K562 (cell line): ENCODE data around the gene CEP70. TPM values are rescaled to one million over a fixed set of nuclear protein-coding genes. Genes with fewer than 3 reads are reported as not detected.

Source experiments
- ATAC-seq: fragments of 200-7000 bp; cut with Tn5 transposase; 3 replicates; pipeline ENCODE4 v1.9.1; 2020; ENCODE audit warnings: moderate library complexity
- BruUV-seq: library from RNA; stranded (reverse); fragments of 400-500 nt; replicated peaks from 2 replicates; lab custom pipeline; 2021; lab: Mats Ljungman, UMichigan
- CTCF ChIA-PET: fragments of 300-600 bp; formaldehyde crosslinking; extraction: SDS; loops from one replicate; lab custom pipeline; 2021; ENCODE audit warnings: low intra/inter-chr PET ratio; lab: Yijun Ruan, JAX
- POLR2A ChIA-PET: fragments of 300-600, 350-650 bp; sonication (Branson Sonifier 250); formaldehyde crosslinking; extraction: SDS; loops from one replicate; lab custom pipeline; 2021; ENCODE audit warnings: antibody characterized with exemption, inconsistent platforms; lab: Yijun Ruan, JAX
- DNase-seq, 4 experiments: peaks; one replicate each; pipeline versions ENCODE4 v3.0.0 to v3.0.0-alpha.2; 2011 to 2018; ENCODE audit warnings: low spot score in 3 of 4, mixed read lengths in 3 of 4; ENCODE audit errors: extremely low read depth in 1 of 4
- FAIRE-seq: peaks from 2 replicates; lab custom pipeline; 2011; peaks lifted over from hg19 to GRCh38; lab: Jason Lieb, UNC
- H2AFZ ChIP-seq: 2 replicates; pipeline ENCODE4 v1.6.0; 2011; ENCODE audit warnings: low read depth, low read length, control low read depth, inconsistent platforms
- H3K27ac ChIP-seq: fragments of 200-600 bp; 3 replicates; pipeline ENCODE4 v1.8.0; 2011; ENCODE audit warnings: low read depth, mild to moderate bottlenecking, control low read depth, inconsistent platforms, low read length, moderate library complexity, mixed read lengths; ENCODE audit errors: extremely low read depth
- H3K27me3 ChIP-seq, 2 experiments: fragments of 300-600 bp in 1 of 2; 2 replicates in 1 of 2; 3 replicates in 1 of 2; pipeline versions ENCODE4 v1.6.0 to v1.8.0; 2011; ENCODE audit warnings: inconsistent platforms in 2 of 2, low read length in 2 of 2, mild to moderate bottlenecking in 1 of 2, mixed read lengths in 1 of 2, moderate library complexity in 1 of 2; ENCODE audit not compliant: control insufficient read depth in 2 of 2, insufficient read depth in 2 of 2
- H3K36me3 ChIP-seq: fragments of 300-600 bp; 3 replicates; pipeline ENCODE4 v1.8.0; 2011; ENCODE audit warnings: mild to moderate bottlenecking, low read length, inconsistent platforms; ENCODE audit not compliant: control insufficient read depth, insufficient read depth
- H3K4me1 ChIP-seq, 2 experiments: fragments of 200-600 bp in 1 of 2; replicated peaks in 1 of 2; 2 replicates in 1 of 2; 3 replicates in 1 of 2; pipeline versions ENCODE4 v1.5.1 to v1.8.0; 2011; ENCODE audit warnings: inconsistent platforms in 2 of 2, low read length in 2 of 2, mild to moderate bottlenecking in 1 of 2, mixed read lengths in 1 of 2, moderate library complexity in 1 of 2; ENCODE audit not compliant: control insufficient read depth in 2 of 2, insufficient read depth in 2 of 2
- H3K4me2 ChIP-seq: 2 replicates; pipeline ENCODE4 v1.6.1; 2011; ENCODE audit warnings: low read length, control low read depth, inconsistent platforms, mixed read lengths; ENCODE audit not compliant: insufficient read depth
- H3K4me3 ChIP-seq: fragments of 200-600 bp; sonication (generic), shearing (Covaris generic); 2 replicates; pipeline ENCODE4 v1.5.1; 2016; ENCODE audit warnings: control low read depth, inconsistent platforms
- H3K79me2 ChIP-seq: fragments of 200-600 bp; 3 replicates; pipeline ENCODE4 v1.8.0; 2011; ENCODE audit warnings: low read length, inconsistent platforms; ENCODE audit not compliant: control insufficient read depth, insufficient read depth
- H3K9ac ChIP-seq, 2 experiments: 2 replicates each; pipeline versions ENCODE4 v1.6.0 to v1.6.1; 2011; ENCODE audit warnings: low read depth in 2 of 2, low read length in 2 of 2, control low read depth in 1 of 2, inconsistent platforms in 1 of 2, mild to moderate bottlenecking in 1 of 2, mixed read lengths in 1 of 2; ENCODE audit not compliant: insufficient read depth in 1 of 2
- H3K9me1 ChIP-seq: one replicate; pipeline ENCODE4 v1.6.0; 2011; ENCODE audit warnings: inconsistent platforms, mild to moderate bottlenecking, low read length, moderate library complexity; ENCODE audit not compliant: control insufficient read depth, insufficient read depth
- H3K9me3 ChIP-seq: replicated peaks from 2 replicates; pipeline ENCODE4 v1.5.1; 2011; ENCODE audit warnings: low read depth, low read length, inconsistent platforms; ENCODE audit not compliant: control insufficient read depth, insufficient read depth
- H4K20me1 ChIP-seq: replicated peaks from 2 replicates; pipeline ENCODE4 v1.6.1; 2011; ENCODE audit warnings: low read length, inconsistent platforms, mixed read lengths; ENCODE audit not compliant: control insufficient read depth, insufficient read depth
- GABPB2 ChIP-seq: fragments of 250-450 bp; sonication (Bioruptor Pico); conservative IDR thresholded peaks from 2 replicates; pipeline ENCODE4 v1.5.1; 2021; ENCODE audit warnings: mild to moderate bottlenecking
- GTF2E2 ChIP-seq: fragments of 200-800 bp; sonication (Bioruptor generic); IDR thresholded peaks from 2 replicates; pipeline ENCODE4 v1.6.1; 2016; ENCODE audit warnings: missing genetic modification characterization, missing compliant biosample characterization
- HEY1 ChIP-seq: fragments of 250-450 bp; sonication (Bioruptor Pico); IDR thresholded peaks from 2 replicates; pipeline ENCODE4 v1.5.0; 2020; ENCODE audit warnings: mild to moderate bottlenecking, moderate library complexity, borderline replicate concordance
- HMGN3 ChIP-seq: IDR thresholded peaks from 2 replicates; pipeline ENCODE4 v1.6.1; 2011; ENCODE audit warnings: borderline replicate concordance, low read depth, mild to moderate bottlenecking, mixed read lengths, low read length; ENCODE audit not compliant: insufficient read length; ENCODE audit errors: extremely low read depth
- NFXL1 ChIP-seq: fragments of 450-650 bp; formaldehyde crosslinking; IDR thresholded peaks from 2 replicates; pipeline ENCODE4 v1.4.0; 2021; ENCODE audit warnings: mild to moderate bottlenecking
- STAT5A ChIP-seq: IDR thresholded peaks from 2 replicates; pipeline ENCODE4 v1.6.1; 2012; ENCODE audit warnings: low read length, inconsistent platforms, borderline replicate concordance
- ZFP91 ChIP-seq: sonication (generic); formaldehyde crosslinking; IDR thresholded peaks from 2 replicates; pipeline ENCODE4 v1.8.0; 2022; ENCODE audit warnings: mild to moderate bottlenecking, missing genetic modification reagents
- WGBS: fragments of 100-300 bp; shearing (Covaris generic); methylation state at CpG from one replicate; pipeline ENCODE4 v1.1.6; 2016; ENCODE audit warnings: low coverage, mixed read lengths; ENCODE audit not compliant: insufficient coverage; ENCODE audit errors: missing lambda C conversion rate; 5-methylcytosine and 5-hydroxymethylcytosine counted together
- in situ Hi-C: fragments of 300-500 bp; cut with MboI; formaldehyde crosslinking; loops from 4 replicates; pipeline ENCODE4 v1.15.0; 2018; ENCODE audit warnings: inconsistent platforms, mixed read lengths
- intact Hi-C: fragments of 100-400 bp; cut with micrococcal nuclease; formaldehyde crosslinking; loops from 2 replicates; pipeline ENCODE4 v1.14.2; 2022
- polyA plus RNA-seq, 8 experiments: library from polyadenylated mRNA; depleted of rRNA in 4 of 8; stranded (reverse) in 5 of 8; unstranded in 3 of 8; fragments of >200 nt; fragmentation: Nextera tagmentation in 2 of 8; fragmentation: Illumina TruSeq in 1 of 8; extraction: Ambion mirVana in 2 of 8; extraction: Trizol in 1 of 8; gene quantifications; 2 replicates each; pipeline versions ENCODE4 v1.2.1 to v1.2.3, GENCODE V29; 2011 to 2014; ENCODE audit warnings: inconsistent platforms in 1 of 8, missing spikeins in 1 of 8
- total RNA-seq, 7 experiments: library from RNA; depleted of rRNA in 6 of 7; stranded (reverse); fragments of >200 nt in 6 of 7; fragmentation: Illumina TruSeq in 2 of 7; extraction: Trizol in 2 of 7; gene quantifications; 2 replicates each; pipeline versions ENCODE4 v1.2.1 to v1.2.3, GENCODE V29; 2011 to 2021; ENCODE audit warnings: low replicate concordance in 1 of 7
- TF ChIP-seq, protein P1 (sequence below), 2 experiments: fragments of 200-800 bp in 1 of 2; sonication (Bioruptor generic) in 1 of 2; sonication (generic) in 1 of 2; formaldehyde crosslinking in 1 of 2; IDR thresholded peaks in 1 of 2; conservative IDR thresholded peaks in 1 of 2; 2 replicates each; pipeline versions ENCODE4 v1.5.0 to v1.6.1; 2016 to 2020; ENCODE audit warnings: missing compliant biosample characterization in 1 of 2, missing genetic modification characterization in 1 of 2, missing genetic modification reagents in 1 of 2
- TF ChIP-seq, protein P2 (sequence below): fragments of 250-450 bp; sonication (Bioruptor Pico); IDR thresholded peaks from 2 replicates; pipeline ENCODE4 v1.5.0; 2021
- TF ChIP-seq, protein P3 (sequence below): fragments of 450-650 bp; formaldehyde crosslinking; IDR thresholded peaks from 2 replicates; pipeline ENCODE4 v1.4.0; 2022; ENCODE audit warnings: mild to moderate bottlenecking, moderate library complexity
- TF ChIP-seq, protein P4 (sequence below): sonication (generic); formaldehyde crosslinking; IDR thresholded peaks from 2 replicates; pipeline ENCODE4 v1.8.0; 2022; ENCODE audit warnings: mild to moderate bottlenecking, missing genetic modification reagents

Gene CEP70
- total and polyA plus RNA-seq, 9 of the 15 experiments (the other 6 are each of a cell fraction or from before 2014, with no cell fraction given) = 16.1 to 31.5 (median 23.4) TPM

GRCh38 chr3:138593488-138594149 lies 441 bp downstream of the CEP70 start (continued):
- TF ChIP-seq, protein P1, sequence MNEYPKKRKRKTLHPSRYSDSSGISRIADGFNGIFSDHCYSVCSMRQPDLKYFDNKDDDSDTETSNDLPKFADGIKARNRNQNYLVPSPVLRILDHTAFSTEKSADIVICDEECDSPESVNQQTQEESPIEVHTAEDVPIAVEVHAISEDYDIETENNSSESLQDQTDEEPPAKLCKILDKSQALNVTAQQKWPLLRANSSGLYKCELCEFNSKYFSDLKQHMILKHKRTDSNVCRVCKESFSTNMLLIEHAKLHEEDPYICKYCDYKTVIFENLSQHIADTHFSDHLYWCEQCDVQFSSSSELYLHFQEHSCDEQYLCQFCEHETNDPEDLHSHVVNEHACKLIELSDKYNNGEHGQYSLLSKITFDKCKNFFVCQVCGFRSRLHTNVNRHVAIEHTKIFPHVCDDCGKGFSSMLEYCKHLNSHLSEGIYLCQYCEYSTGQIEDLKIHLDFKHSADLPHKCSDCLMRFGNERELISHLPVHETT (CRISPR knock-in tag; conservative IDR thresholded peaks at IDR 0.05 in 1 of 2, IDR thresholded peaks at IDR 0.05 in 1 of 2) = peak in 1 of 2 experiments; percentile 61; a peak in 1 of 4 replicates
- TF ChIP-seq, all 486 proteins: peak for 6

- H3K36me3 ChIP-seq = peaks cover 3% of the 10 kb centered on the region; the same call in 2 of the 3 replicates
- ChIA-PET POLR2A (interaction anchor here (4.7 kb wide), 1 partner anchor 11 kb away, joined by 28 read pairs; no protein-coding TSS in a partner anchor), CTCF (no interaction called here)
- in situ Hi-C loops (no loop called here), intact Hi-C loops (loop anchor here (5.0 kb wide), 2 partner anchors 114 to 174 kb away; no protein-coding TSS in a partner anchor)
- no TSS peak for BruUV-seq
- peaks cover 19% of the 10 kb centered on the region for H3K79me2 ChIP-seq
- no peak overlapping the region for H2AFZ ChIP-seq
- ATAC-seq (no peak), FAIRE-seq (no peak), DNase-seq (no peak)
- H3K9me1 ChIP-seq = no peaks in the 10 kb centered on the region
- no peak overlapping the region for H3K9ac ChIP-seq
- no peak overlapping the region for H3K27ac ChIP-seq
- peaks cover 0 to 7% of the 10 kb centered on the region in 2 experiments; a peak in 3 of 5 replicates for H3K4me1 ChIP-seq
- H4K20me1 ChIP-seq = no peaks in the 10 kb centered on the region
- no peaks in the 10 kb centered on the region for H3K27me3 ChIP-seq
- H3K4me2 ChIP-seq = no peak overlapping the region
- H3K9me3 ChIP-seq = no peaks in the 10 kb centered on the region
- WGBS = 35% methylated on average over 1 of the region's 1 CpG
- no peak overlapping the region for H3K4me3 ChIP-seq
- no peak for TF ChIP-seq GABPB2 (CRISPR knock-in tag)
- TF ChIP-seq HEY1 = no peak
- TF ChIP-seq HMGN3 = no peak
- TF ChIP-seq, protein P2, sequence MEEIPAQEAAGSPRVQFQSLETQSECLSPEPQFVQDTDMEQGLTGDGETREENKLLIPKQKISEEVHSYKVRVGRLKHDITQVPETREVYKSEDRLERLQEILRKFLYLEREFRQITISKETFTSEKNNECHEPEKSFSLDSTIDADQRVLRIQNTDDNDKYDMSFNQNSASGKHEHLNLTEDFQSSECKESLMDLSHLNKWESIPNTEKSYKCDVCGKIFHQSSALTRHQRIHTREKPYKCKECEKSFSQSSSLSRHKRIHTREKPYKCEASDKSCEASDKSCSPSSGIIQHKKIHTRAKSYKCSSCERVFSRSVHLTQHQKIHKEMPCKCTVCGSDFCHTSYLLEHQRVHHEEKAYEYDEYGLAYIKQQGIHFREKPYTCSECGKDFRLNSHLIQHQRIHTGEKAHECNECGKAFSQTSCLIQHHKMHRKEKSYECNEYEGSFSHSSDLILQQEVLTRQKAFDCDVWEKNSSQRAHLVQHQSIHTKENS = no peak
- TF ChIP-seq, protein P3, sequence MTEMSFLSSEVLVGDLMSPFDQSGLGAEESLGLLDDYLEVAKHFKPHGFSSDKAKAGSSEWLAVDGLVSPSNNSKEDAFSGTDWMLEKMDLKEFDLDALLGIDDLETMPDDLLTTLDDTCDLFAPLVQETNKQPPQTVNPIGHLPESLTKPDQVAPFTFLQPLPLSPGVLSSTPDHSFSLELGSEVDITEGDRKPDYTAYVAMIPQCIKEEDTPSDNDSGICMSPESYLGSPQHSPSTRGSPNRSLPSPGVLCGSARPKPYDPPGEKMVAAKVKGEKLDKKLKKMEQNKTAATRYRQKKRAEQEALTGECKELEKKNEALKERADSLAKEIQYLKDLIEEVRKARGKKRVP (CRISPR knock-in tag) = no peak
- no peak for TF ChIP-seq NFXL1 (CRISPR knock-in tag)
- TF ChIP-seq STAT5A = no peak
- no peak for TF ChIP-seq ZFP91 (CRISPR knock-in tag)
- TF ChIP-seq, protein P4, sequence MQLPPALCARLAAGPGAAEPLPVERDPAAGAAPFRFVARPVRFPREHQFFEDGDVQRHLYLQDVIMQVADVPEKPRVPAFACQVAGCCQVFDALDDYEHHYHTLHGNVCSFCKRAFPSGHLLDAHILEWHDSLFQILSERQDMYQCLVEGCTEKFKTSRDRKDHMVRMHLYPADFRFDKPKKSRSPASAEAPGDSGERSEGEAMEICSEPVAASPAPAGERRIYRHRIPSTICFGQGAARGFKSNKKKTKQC (CRISPR knock-in tag) = no peak
- TF ChIP-seq GTF2E2 (tag) = no peak
Observed at GRCh38 chr3:138591392-138591791, 2.7 kb downstream of the CEP70 start.
